Uterus (tissue), 4 donors: ENCODE results near the gene NXPH4. TPM values are rescaled to one million over a fixed set of nuclear protein-coding genes. Genes with fewer than 3 reads are reported as not detected.

Source experiments
- DNase-seq, 2 donors: peaks; one replicate each; pipeline ENCODE4 v3.0.0-alpha.2; 2019 to 2020
- H3K27ac ChIP-seq, 2 donors: fragments of 200-600 bp; sonication (generic); 1 replicate in 1 of 2; 2 replicates in 1 of 2; pipeline ENCODE4 v1.5.1; 2016 to 2018
- H3K27me3 ChIP-seq, 2 donors: fragments of 200-600 bp; sonication (generic); one replicate each; pipeline ENCODE4 v1.5.1; 2018 to 2019; ENCODE audit warnings: control low read depth in 1 of 2
- H3K36me3 ChIP-seq, 2 donors: fragments of 200-600 bp; sonication (generic); one replicate each; pipeline ENCODE4 v1.5.1; 2019; ENCODE audit warnings: control low read depth in 1 of 2
- H3K4me1 ChIP-seq, 2 donors: fragments of 200-600 bp; sonication (generic); one replicate each; pipeline ENCODE4 v1.5.1; 2018 to 2019; ENCODE audit warnings: control low read depth in 1 of 2
- H3K4me3 ChIP-seq, 2 donors: fragments of 200-600 bp; sonication (generic); 1 replicate in 1 of 2; 2 replicates in 1 of 2; pipeline ENCODE4 v1.5.1; 2018 to 2019; ENCODE audit warnings: mild to moderate bottlenecking in 1 of 2
- H3K9me3 ChIP-seq, 2 donors: fragments of 200-600 bp; sonication (generic); one replicate each; pipeline ENCODE4 v1.5.1; 2019; ENCODE audit warnings: control low read depth in 1 of 2
- CTCF ChIP-seq, 4 experiments: fragments of 200-600 bp in 2 of 4; fragments of 450-650 bp in 2 of 4; sonication (generic) in 2 of 4; IDR thresholded peaks; one replicate each; pipeline ENCODE4 v1.5.1; 2016 to 2019; ENCODE audit warnings: antibody characterized with exemption in 4 of 4, mild to moderate bottlenecking in 2 of 4, moderate library complexity in 1 of 4
- POLR2A ChIP-seq, 2 donors: fragments of 450-650 bp; IDR thresholded peaks; one replicate each; pipeline ENCODE4 v1.6.1; 2016; ENCODE audit warnings: antibody characterized with exemption in 2 of 2, mild to moderate bottlenecking in 1 of 2, moderate library complexity in 1 of 2
- intact Hi-C: fragments of 100-400 bp; cut with DNase I; formaldehyde crosslinking; loops from one replicate; pipeline ENCODE4 v1.15.1; 2023; ENCODE audit warnings: low total_unique reads
- total RNA-seq, 4 donors: library from RNA; depleted of rRNA in 3 of 4; stranded (reverse); fragments of >200 nt in 3 of 4; gene quantifications; one replicate each; pipeline versions ENCODE4 v1.1.0 to v1.2.4, GENCODE V29; 2014 to 2023
- donor health status: DM: yes; HTN: yes; CAD: no.

Gene NXPH4
- total RNA-seq, 4 donors from 2014 or later = 6.3 TPM; not detected in 3

GRCh38 chr12:57258977-57259970, 42.7 kb downstream of the NXPH4 start:
- Histone ChIP-seq H3K9me3 (no peaks in the 10 kb centered on the region), H3K27me3 (no peaks in the 10 kb centered on the region), H3K27ac (no peak overlapping the region), H3K36me3 (no peaks in the 10 kb centered on the region), H3K4me3 (no peak overlapping the region), H3K4me1 (no peaks in the 10 kb centered on the region)
- intact Hi-C loops = no loop called here
- DNase-seq = no peak
- TF ChIP-seq CTCF (IDR thresholded peaks at IDR 0.05) = no peak
- TF ChIP-seq POLR2A (IDR thresholded peaks at IDR 0.05) = no peak

- H3K27me3 ChIP-seq = no peaks in the 10 kb centered on the region
- H3K27ac ChIP-seq = no peak overlapping the region
- no peaks in the 10 kb centered on the region for H3K4me1 ChIP-seq
- no peaks in the 10 kb centered on the region for H3K9me3 ChIP-seq
- intact Hi-C loops = no loop called here
- H3K36me3 ChIP-seq = no peaks in the 10 kb centered on the region
- no peak for TF ChIP-seq POLR2A (IDR thresholded peaks at IDR 0.05)
- TF ChIP-seq CTCF (IDR thresholded peaks at IDR 0.05) = no peak
- no peak overlapping the region for H3K4me3 ChIP-seq
- no peak for DNase-seq
Measured at GRCh38 chr12:57260366-57260765, 43.8 kb downstream of the NXPH4 start.

- Histone ChIP-seq H3K4me1 (no peaks in the 10 kb centered on the region), H3K4me3 (no peak overlapping the region), H3K36me3 (no peaks in the 10 kb centered on the region), H3K9me3 (no peaks in the 10 kb centered on the region), H3K27me3 (no peaks in the 10 kb centered on the region), H3K27ac (no peak overlapping the region)
- TF ChIP-seq POLR2A (IDR thresholded peaks at IDR 0.05) (no peak), CTCF (IDR thresholded peaks at IDR 0.05) (no peak)
- DNase-seq = no peak
- intact Hi-C loops = no loop called here
Measured at GRCh38 chr12:57261428-57261865, 44.9 kb downstream of the NXPH4 start.

GRCh38 chr12:57262126-57262822, 45.7 kb downstream of the NXPH4 start:
- Histone ChIP-seq H3K27me3 (no peaks in the 10 kb centered on the region), H3K36me3 (no peaks in the 10 kb centered on the region), H3K9me3 (no peaks in the 10 kb centered on the region), H3K27ac (no peak overlapping the region), H3K4me1 (no peaks in the 10 kb centered on the region), H3K4me3 (no peak overlapping the region)
- no peak for DNase-seq
- intact Hi-C loops = no loop called here
- no peak for TF ChIP-seq POLR2A (IDR thresholded peaks at IDR 0.05)
- no peak for TF ChIP-seq CTCF (IDR thresholded peaks at IDR 0.05)

GRCh38 chr12:57263096-57263495, 46.5 kb downstream of the NXPH4 start:
- no peak for DNase-seq
- intact Hi-C loops = no loop called here
- Histone ChIP-seq H3K9me3 (no peaks in the 10 kb centered on the region), H3K27me3 (no peaks in the 10 kb centered on the region), H3K36me3 (no peaks in the 10 kb centered on the region), H3K4me1 (no peaks in the 10 kb centered on the region), H3K27ac (no peak overlapping the region), H3K4me3 (no peak overlapping the region)
- no peak for TF ChIP-seq POLR2A (IDR thresholded peaks at IDR 0.05)
- TF ChIP-seq CTCF (IDR thresholded peaks at IDR 0.05) = no peak
